ENCODE data around the gene UGGT2.
"Not testable (repeated sequence)": the region's sequence is repeated elsewhere in the genome, so short reads cannot be mapped to it uniquely, and the experiment has no call there.

UGGT2 gene

GRCh38 chr13:95861296-95861695 is 191.9 kb downstream of the UGGT2 start:
- no peak overlapping the region for H3K9ac ChIP-seq (ENCODE audit: low read length)
- H3K9me3 ChIP-seq (ENCODE audit: control insufficient read depth, low read length): no peaks in the 10 kb centered on the region

GRCh38 chr13:95858286-95859075 is 194.7 kb downstream of the UGGT2 start:
- H3K9ac ChIP-seq (ENCODE audit: low read length): no peak overlapping the region
- peaks cover 5% of the 10 kb centered on the region for H3K4me1 ChIP-seq (ENCODE audit: control insufficient read depth, insufficient read depth, low read length)

More at GRCh38 chr13:95861296-95861695, 191.9 kb downstream of the UGGT2 start:
- H3K4me1 ChIP-seq (ENCODE audit: control insufficient read depth, insufficient read depth, low read length): peaks cover 5% of the 10 kb centered on the region
- no peak overlapping the region for H3K4me3 ChIP-seq (ENCODE audit: low read length)
- no peaks in the 10 kb centered on the region for H3K27me3 ChIP-seq (ENCODE audit: control insufficient read depth, insufficient read depth, low read length)
- H3K36me3 ChIP-seq (ENCODE audit: control insufficient read depth, insufficient read depth, low read length): no peaks in the 10 kb centered on the region

GRCh38 chr13:95845656-95846055 is 207.5 kb downstream of the UGGT2 start:
- not testable (repeated sequence) for H3K4me3 ChIP-seq (ENCODE audit: low read length); H3K36me3 ChIP-seq (ENCODE audit: control insufficient read depth, insufficient read depth, low read length); H3K9me3 ChIP-seq (ENCODE audit: control insufficient read depth, low read length); H3K27me3 ChIP-seq (ENCODE audit: control insufficient read depth, insufficient read depth, low read length); H3K4me1 ChIP-seq (ENCODE audit: control insufficient read depth, insufficient read depth, low read length); H3K9ac ChIP-seq (ENCODE audit: low read length)

More at GRCh38 chr13:95858286-95859075, 194.7 kb downstream of the UGGT2 start:
- Histone ChIP-seq H3K36me3 (ENCODE audit: control insufficient read depth, insufficient read depth, low read length) (no peaks in the 10 kb centered on the region), H3K4me3 (ENCODE audit: low read length) (no peak overlapping the region), H3K27me3 (ENCODE audit: control insufficient read depth, insufficient read depth, low read length) (no peaks in the 10 kb centered on the region), H3K9me3 (ENCODE audit: control insufficient read depth, low read length) (no peaks in the 10 kb centered on the region)

GRCh38 chr13:95842898-95843297 is 210.3 kb downstream of the UGGT2 start:
- Histone ChIP-seq H3K4me1 (ENCODE audit: control insufficient read depth, insufficient read depth, low read length) (no peaks in the 10 kb centered on the region), H3K36me3 (ENCODE audit: control insufficient read depth, insufficient read depth, low read length) (no peaks in the 10 kb centered on the region), H3K27me3 (ENCODE audit: control insufficient read depth, insufficient read depth, low read length) (no peaks in the 10 kb centered on the region), H3K9me3 (ENCODE audit: control insufficient read depth, low read length) (no peaks in the 10 kb centered on the region), H3K9ac (ENCODE audit: low read length) (no peak overlapping the region), H3K4me3 (ENCODE audit: low read length) (no peak overlapping the region)

GRCh38 chr13:95841894-95842293 is 211.3 kb downstream of the UGGT2 start:
- no peaks in the 10 kb centered on the region for H3K4me1 ChIP-seq (ENCODE audit: control insufficient read depth, insufficient read depth, low read length)
- no peak overlapping the region for H3K9ac ChIP-seq (ENCODE audit: low read length)
- no peaks in the 10 kb centered on the region for H3K27me3 ChIP-seq (ENCODE audit: control insufficient read depth, insufficient read depth, low read length)
- no peaks in the 10 kb centered on the region for H3K9me3 ChIP-seq (ENCODE audit: control insufficient read depth, low read length)
- no peak overlapping the region for H3K4me3 ChIP-seq (ENCODE audit: low read length)
- no peaks in the 10 kb centered on the region for H3K36me3 ChIP-seq (ENCODE audit: control insufficient read depth, insufficient read depth, low read length)

- Histone ChIP-seq H3K4me3 (ENCODE audit: low read length) (no peak overlapping the region), H3K27me3 (ENCODE audit: control insufficient read depth, insufficient read depth, low read length) (no peaks in the 10 kb centered on the region), H3K36me3 (ENCODE audit: control insufficient read depth, insufficient read depth, low read length) (no peaks in the 10 kb centered on the region), H3K9ac (ENCODE audit: low read length) (no peak overlapping the region), H3K4me1 (ENCODE audit: control insufficient read depth, insufficient read depth, low read length) (no peaks in the 10 kb centered on the region), H3K9me3 (ENCODE audit: control insufficient read depth, low read length) (no peaks in the 10 kb centered on the region)
Measured at GRCh38 chr13:95834134-95834765, 219.0 kb downstream of the UGGT2 start.

- no peak overlapping the region for H3K9ac ChIP-seq (ENCODE audit: low read length)
- no peaks in the 10 kb centered on the region for H3K27me3 ChIP-seq (ENCODE audit: control insufficient read depth, insufficient read depth, low read length)
- H3K9me3 ChIP-seq (ENCODE audit: control insufficient read depth, low read length): no peaks in the 10 kb centered on the region
- H3K4me1 ChIP-seq (ENCODE audit: control insufficient read depth, insufficient read depth, low read length): no peaks in the 10 kb centered on the region
- no peaks in the 10 kb centered on the region for H3K36me3 ChIP-seq (ENCODE audit: control insufficient read depth, insufficient read depth, low read length)
- no peak overlapping the region for H3K4me3 ChIP-seq (ENCODE audit: low read length)
Measured at GRCh38 chr13:95833719-95834118, 219.5 kb downstream of the UGGT2 start.

- Histone ChIP-seq H3K36me3 (ENCODE audit: control insufficient read depth, insufficient read depth, low read length) (no peaks in the 10 kb centered on the region), H3K9me3 (ENCODE audit: control insufficient read depth, low read length) (no peaks in the 10 kb centered on the region), H3K4me3 (ENCODE audit: low read length) (no peak overlapping the region), H3K9ac (ENCODE audit: low read length) (no peak overlapping the region), H3K27me3 (ENCODE audit: control insufficient read depth, insufficient read depth, low read length) (no peaks in the 10 kb centered on the region), H3K4me1 (ENCODE audit: control insufficient read depth, insufficient read depth, low read length) (no peaks in the 10 kb centered on the region)
Measured at GRCh38 chr13:95833126-95833525, 220.1 kb downstream of the UGGT2 start.

- Histone ChIP-seq H3K4me3 (ENCODE audit: low read length) (no peak overlapping the region), H3K4me1 (ENCODE audit: control insufficient read depth, insufficient read depth, low read length) (no peaks in the 10 kb centered on the region), H3K9me3 (ENCODE audit: control insufficient read depth, low read length) (no peaks in the 10 kb centered on the region), H3K9ac (ENCODE audit: low read length) (no peak overlapping the region), H3K27me3 (ENCODE audit: control insufficient read depth, insufficient read depth, low read length) (no peaks in the 10 kb centered on the region), H3K36me3 (ENCODE audit: control insufficient read depth, insufficient read depth, low read length) (no peaks in the 10 kb centered on the region)
Measured at GRCh38 chr13:95822303-95822702, 230.9 kb downstream of the UGGT2 start.

- Histone ChIP-seq H3K36me3 (ENCODE audit: control insufficient read depth, insufficient read depth, low read length) (no peaks in the 10 kb centered on the region), H3K9me3 (ENCODE audit: control insufficient read depth, low read length) (no peaks in the 10 kb centered on the region), H3K27me3 (ENCODE audit: control insufficient read depth, insufficient read depth, low read length) (no peaks in the 10 kb centered on the region), H3K9ac (ENCODE audit: low read length) (no peak overlapping the region), H3K4me1 (ENCODE audit: control insufficient read depth, insufficient read depth, low read length) (no peaks in the 10 kb centered on the region), H3K4me3 (ENCODE audit: low read length) (no peak overlapping the region)
Measured at GRCh38 chr13:95814495-95814894, 238.7 kb downstream of the UGGT2 start.

GRCh38 chr13:95813139-95813538 is 240.1 kb downstream of the UGGT2 start:
- Histone ChIP-seq H3K27me3 (ENCODE audit: control insufficient read depth, insufficient read depth, low read length) (no peaks in the 10 kb centered on the region), H3K4me3 (ENCODE audit: low read length) (no peak overlapping the region), H3K9me3 (ENCODE audit: control insufficient read depth, low read length) (no peaks in the 10 kb centered on the region), H3K36me3 (ENCODE audit: control insufficient read depth, insufficient read depth, low read length) (no peaks in the 10 kb centered on the region), H3K9ac (ENCODE audit: low read length) (no peak overlapping the region), H3K4me1 (ENCODE audit: control insufficient read depth, insufficient read depth, low read length) (no peaks in the 10 kb centered on the region)

GRCh38 chr13:95809429-95809828 is 243.8 kb downstream of the UGGT2 start:
- H3K4me3 ChIP-seq (ENCODE audit: low read length): no peak overlapping the region
- H3K36me3 ChIP-seq (ENCODE audit: control insufficient read depth, insufficient read depth, low read length): no peaks in the 10 kb centered on the region

More at GRCh38 chr13:95809429-95809828, 243.8 kb downstream of the UGGT2 start:
- Histone ChIP-seq H3K27me3 (ENCODE audit: control insufficient read depth, insufficient read depth, low read length) (no peaks in the 10 kb centered on the region), H3K4me1 (ENCODE audit: control insufficient read depth, insufficient read depth, low read length) (no peaks in the 10 kb centered on the region), H3K9ac (ENCODE audit: low read length) (no peak overlapping the region), H3K9me3 (ENCODE audit: control insufficient read depth, low read length) (no peaks in the 10 kb centered on the region)
